SK-N-MC (cell line): ENCODE results near the gene ESPN.

Experiments used
- EZH2 ChIP-seq: fragments of 200-600 bp; sonication (generic); IDR thresholded peaks from one replicate; pipeline ENCODE4 v1.6.1; 2017; ENCODE audit warnings: antibody characterized with exemption
- POLR2AphosphoS5 ChIP-seq: IDR thresholded peaks from 2 replicates; pipeline ENCODE4 v1.6.1; 2012; ENCODE audit warnings: mild to moderate bottlenecking, low read depth, low read length, borderline replicate concordance

GRCh38 chr1:6498576-6499111, 74.1 kb downstream of the ESPN start:
- no peak for TF ChIP-seq POLR2AphosphoS5
- TF ChIP-seq EZH2: no peak
